ENCODE measurements around the gene SFSWAP. TPM values are rescaled to one million over a fixed set of nuclear protein-coding genes. Genes with fewer than 3 reads are reported as not detected.
"Not testable (repeated sequence)": the region's sequence is repeated elsewhere in the genome, so short reads cannot be mapped to it uniquely, and the experiment has no call there.

SFSWAP gene
- total RNA-seq, 1 donor from 2014 or later: 60.1 TPM

DNA sequence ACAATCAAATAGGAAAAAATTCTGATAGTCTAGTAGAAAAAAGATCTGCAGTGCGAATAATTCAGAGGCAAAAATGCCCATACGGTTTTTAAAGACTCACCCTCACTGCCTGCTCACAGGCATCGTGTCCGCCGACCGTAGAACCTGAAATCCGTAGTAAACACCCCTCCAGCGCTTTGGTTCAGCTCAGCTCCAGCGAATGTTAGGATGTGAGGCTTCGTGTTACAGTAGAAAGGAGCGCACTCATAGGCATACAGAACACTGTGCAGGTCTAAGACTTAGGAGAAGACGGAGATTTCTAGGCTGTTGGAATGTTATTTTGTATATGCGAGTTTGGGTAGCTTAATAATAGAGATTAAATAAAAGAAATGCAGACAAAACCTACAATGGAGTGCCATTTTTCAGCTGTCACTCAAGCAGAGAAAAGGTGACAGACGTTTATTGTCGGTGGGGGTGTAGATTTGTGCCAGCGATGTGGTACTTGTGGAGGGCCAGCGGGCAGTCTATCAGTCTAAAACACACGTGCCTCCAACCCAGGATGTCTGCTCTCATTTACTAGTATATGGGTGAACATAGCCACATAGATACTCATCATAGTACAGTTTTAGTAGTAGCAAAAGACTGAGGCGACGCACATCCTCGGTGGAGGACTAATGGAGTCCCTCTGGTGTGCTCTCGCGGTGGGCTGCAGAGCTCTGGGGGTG is 25.7 kb downstream of the SFSWAP start:
- intact Hi-C loops (cut with micrococcal nuclease): no loop called here
- Mint-ChIP-seq H3K9me3 (no peaks in the 10 kb centered on the region), H3K4me3 (ENCODE audit: low read depth) (no peak overlapping the region), H3K27ac (no peak overlapping the region), H3K4me1 (ENCODE audit: low read depth) (no peaks in the 10 kb centered on the region), H3K27me3 (ENCODE audit: low read depth) (no peaks in the 10 kb centered on the region), H3K36me3 (ENCODE audit: low read depth) (peaks cover 60% of the 10 kb centered on the region)
- no peak for DNase-seq (ENCODE audit: low spot score)

- peaks cover 63% of the 10 kb centered on the region for H3K36me3 Mint-ChIP-seq (ENCODE audit: low read depth)
- no peaks in the 10 kb centered on the region for H3K27me3 Mint-ChIP-seq (ENCODE audit: low read depth)
- H3K4me3 Mint-ChIP-seq (ENCODE audit: low read depth): no peak overlapping the region
- no peak for DNase-seq (ENCODE audit: low spot score)
- H3K27ac Mint-ChIP-seq: no peak overlapping the region
- intact Hi-C loops (cut with micrococcal nuclease): no loop called here
- H3K4me1 Mint-ChIP-seq (ENCODE audit: low read depth): no peaks in the 10 kb centered on the region
- H3K9me3 Mint-ChIP-seq: no peaks in the 10 kb centered on the region
Observed at GRCh38 chr12:131737150-131737827, 26.4 kb downstream of the SFSWAP start.

DNA sequence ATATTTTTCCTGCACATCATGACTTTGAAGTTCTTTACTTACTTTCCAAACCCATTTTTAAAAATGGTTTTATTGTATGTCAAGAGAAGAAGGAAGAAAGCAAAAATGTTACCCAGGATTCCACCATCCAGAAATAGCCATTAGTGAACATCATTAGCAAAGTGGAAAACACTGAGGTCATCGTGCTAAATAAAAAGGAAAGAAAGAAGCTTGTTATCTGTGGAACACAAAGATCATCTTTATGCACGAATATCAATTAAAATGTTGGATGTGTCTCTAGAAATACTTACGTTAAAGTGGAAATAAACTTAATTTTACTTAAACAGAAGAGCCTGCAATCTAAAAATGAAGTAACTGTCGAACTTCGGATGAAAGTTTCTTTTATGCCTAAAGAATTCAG is 27.3 kb downstream of the SFSWAP start:
- DNase-seq (ENCODE audit: low spot score): no peak
- Mint-ChIP-seq H3K9me3 (peaks cover 8% of the 10 kb centered on the region), H3K36me3 (ENCODE audit: low read depth) (peaks cover 63% of the 10 kb centered on the region), H3K27ac (no peak overlapping the region), H3K27me3 (ENCODE audit: low read depth) (no peaks in the 10 kb centered on the region), H3K4me3 (ENCODE audit: low read depth) (no peak overlapping the region), H3K4me1 (ENCODE audit: low read depth) (no peaks in the 10 kb centered on the region)
- intact Hi-C loops (cut with micrococcal nuclease): no loop called here

DNA sequence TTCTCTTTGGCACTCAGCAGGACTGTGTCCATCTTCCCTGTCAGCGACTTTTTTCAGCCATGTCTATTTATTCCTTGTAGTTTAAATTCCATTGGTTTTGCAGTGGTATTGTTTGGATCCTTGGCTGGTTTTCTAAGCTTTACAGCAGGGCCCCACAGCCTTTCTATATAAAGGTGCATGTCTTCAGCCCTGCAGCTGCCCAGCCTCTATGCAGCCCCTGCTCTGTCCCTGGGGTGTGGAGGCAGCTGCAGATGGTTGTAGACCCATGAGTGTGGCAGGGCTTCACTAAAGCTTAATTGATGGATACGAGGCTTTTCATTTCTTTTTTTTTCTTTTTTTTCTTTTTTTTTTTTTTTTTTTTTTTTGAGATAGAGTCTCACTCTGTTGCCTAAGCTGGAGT is 29.7 kb downstream of the SFSWAP start:
- intact Hi-C loops (cut with micrococcal nuclease): no loop called here

GRCh38 chr12:131742761-131743160 is 31.9 kb downstream of the SFSWAP start:
- H3K9me3 Mint-ChIP-seq: peaks cover 20% of the 10 kb centered on the region
- DNase-seq (ENCODE audit: low spot score); H3K27ac Mint-ChIP-seq; intact Hi-C loops (cut with micrococcal nuclease); H3K4me1 Mint-ChIP-seq (ENCODE audit: low read depth); H3K27me3 Mint-ChIP-seq (ENCODE audit: low read depth); H3K4me3 Mint-ChIP-seq (ENCODE audit: low read depth): not testable (repeated sequence)
- H3K36me3 Mint-ChIP-seq (ENCODE audit: low read depth): peaks cover 81% of the 10 kb centered on the region

More for the DNA sequence above, 29.7 kb downstream of the SFSWAP start:
- H3K9me3 Mint-ChIP-seq: peaks cover 20% of the 10 kb centered on the region
- DNase-seq (ENCODE audit: low spot score): no peak
- no peak overlapping the region for H3K4me3 Mint-ChIP-seq (ENCODE audit: low read depth)
- no peaks in the 10 kb centered on the region for H3K4me1 Mint-ChIP-seq (ENCODE audit: low read depth)
- no peak overlapping the region for H3K27ac Mint-ChIP-seq
- no peaks in the 10 kb centered on the region for H3K27me3 Mint-ChIP-seq (ENCODE audit: low read depth)
- H3K36me3 Mint-ChIP-seq (ENCODE audit: low read depth): peaks cover 69% of the 10 kb centered on the region

- H3K27ac Mint-ChIP-seq; H3K27me3 Mint-ChIP-seq (ENCODE audit: low read depth); DNase-seq (ENCODE audit: low spot score); intact Hi-C loops (cut with micrococcal nuclease); H3K4me1 Mint-ChIP-seq (ENCODE audit: low read depth); H3K4me3 Mint-ChIP-seq (ENCODE audit: low read depth): not testable (repeated sequence)
- peaks cover 77% of the 10 kb centered on the region for H3K36me3 Mint-ChIP-seq (ENCODE audit: low read depth)
- peaks cover 20% of the 10 kb centered on the region for H3K9me3 Mint-ChIP-seq
Observed at GRCh38 chr12:131743410-131743809, 32.5 kb downstream of the SFSWAP start.

- H3K27me3 Mint-ChIP-seq (ENCODE audit: low read depth); DNase-seq (ENCODE audit: low spot score); H3K27ac Mint-ChIP-seq; H3K4me1 Mint-ChIP-seq (ENCODE audit: low read depth); H3K4me3 Mint-ChIP-seq (ENCODE audit: low read depth); intact Hi-C loops (cut with micrococcal nuclease): not testable (repeated sequence)
- Mint-ChIP-seq H3K36me3 (ENCODE audit: low read depth) (peaks cover 77% of the 10 kb centered on the region), H3K9me3 (peaks cover 20% of the 10 kb centered on the region)
Observed at GRCh38 chr12:131743880-131744279, 33.0 kb downstream of the SFSWAP start.

DNA sequence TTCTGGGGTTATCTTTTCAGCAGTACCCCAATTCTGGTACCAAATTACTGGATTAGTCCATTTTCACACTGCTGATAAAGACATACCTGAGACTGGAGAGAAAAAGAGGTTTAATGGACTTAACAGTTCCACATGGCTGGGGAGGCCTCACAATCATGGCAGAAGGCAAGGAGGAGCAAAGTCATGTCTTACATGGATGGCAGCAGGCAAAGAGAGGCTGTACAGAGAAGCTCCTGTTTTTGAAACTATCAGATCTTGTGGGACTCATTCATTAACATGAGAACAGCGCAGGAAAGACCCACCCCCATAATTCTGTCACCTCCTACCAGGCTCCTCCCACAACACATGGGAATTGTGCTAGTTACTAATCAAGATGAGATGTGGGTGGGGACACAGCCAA is 33.8 kb downstream of the SFSWAP start:
- intact Hi-C loops (cut with micrococcal nuclease); H3K4me3 Mint-ChIP-seq (ENCODE audit: low read depth); H3K4me1 Mint-ChIP-seq (ENCODE audit: low read depth); DNase-seq (ENCODE audit: low spot score); H3K27ac Mint-ChIP-seq; H3K27me3 Mint-ChIP-seq (ENCODE audit: low read depth): not testable (repeated sequence)
- Mint-ChIP-seq H3K36me3 (ENCODE audit: low read depth) (peaks cover 73% of the 10 kb centered on the region), H3K9me3 (peaks cover 20% of the 10 kb centered on the region)

DNA sequence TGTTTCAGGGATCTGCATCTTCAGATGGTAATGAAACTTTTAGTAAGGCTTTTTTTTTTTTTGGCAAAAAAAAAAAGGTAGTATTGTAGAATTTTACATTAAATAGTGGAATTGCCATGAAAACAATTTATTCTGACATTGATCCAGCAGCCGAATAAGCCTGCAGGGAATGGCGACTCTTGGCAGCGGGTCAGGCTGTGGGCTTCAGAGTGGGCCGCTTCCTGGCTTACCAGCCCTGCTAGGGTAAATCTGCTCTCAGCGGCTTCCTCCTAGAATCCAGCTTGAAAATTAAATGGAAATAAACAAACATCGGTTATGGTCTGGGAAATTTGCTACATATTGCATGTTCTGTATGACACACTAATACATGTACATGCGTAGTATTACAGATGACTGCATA is 34.8 kb downstream of the SFSWAP start:
- H3K27me3 Mint-ChIP-seq (ENCODE audit: low read depth): no peaks in the 10 kb centered on the region
- H3K36me3 Mint-ChIP-seq (ENCODE audit: low read depth): peaks cover 63% of the 10 kb centered on the region
- H3K4me3 Mint-ChIP-seq (ENCODE audit: low read depth): no peak overlapping the region
- no peak for DNase-seq (ENCODE audit: low spot score)
- H3K4me1 Mint-ChIP-seq (ENCODE audit: low read depth): no peaks in the 10 kb centered on the region
- intact Hi-C loops (cut with micrococcal nuclease): no loop called here
- H3K9me3 Mint-ChIP-seq: peaks cover 20% of the 10 kb centered on the region
- H3K27ac Mint-ChIP-seq: no peak overlapping the region

GRCh38 chr12:131747276-131748177 is 36.6 kb downstream of the SFSWAP start:
- no peaks in the 10 kb centered on the region for H3K27me3 Mint-ChIP-seq (ENCODE audit: low read depth)
- no peak for DNase-seq (ENCODE audit: low spot score)
- peaks cover 19% of the 10 kb centered on the region for H3K9me3 Mint-ChIP-seq
- no peak overlapping the region for H3K27ac Mint-ChIP-seq
- H3K36me3 Mint-ChIP-seq (ENCODE audit: low read depth): peaks cover 60% of the 10 kb centered on the region
- intact Hi-C loops (cut with micrococcal nuclease): no loop called here
- no peak overlapping the region for H3K4me3 Mint-ChIP-seq (ENCODE audit: low read depth)
- no peaks in the 10 kb centered on the region for H3K4me1 Mint-ChIP-seq (ENCODE audit: low read depth)

DNA sequence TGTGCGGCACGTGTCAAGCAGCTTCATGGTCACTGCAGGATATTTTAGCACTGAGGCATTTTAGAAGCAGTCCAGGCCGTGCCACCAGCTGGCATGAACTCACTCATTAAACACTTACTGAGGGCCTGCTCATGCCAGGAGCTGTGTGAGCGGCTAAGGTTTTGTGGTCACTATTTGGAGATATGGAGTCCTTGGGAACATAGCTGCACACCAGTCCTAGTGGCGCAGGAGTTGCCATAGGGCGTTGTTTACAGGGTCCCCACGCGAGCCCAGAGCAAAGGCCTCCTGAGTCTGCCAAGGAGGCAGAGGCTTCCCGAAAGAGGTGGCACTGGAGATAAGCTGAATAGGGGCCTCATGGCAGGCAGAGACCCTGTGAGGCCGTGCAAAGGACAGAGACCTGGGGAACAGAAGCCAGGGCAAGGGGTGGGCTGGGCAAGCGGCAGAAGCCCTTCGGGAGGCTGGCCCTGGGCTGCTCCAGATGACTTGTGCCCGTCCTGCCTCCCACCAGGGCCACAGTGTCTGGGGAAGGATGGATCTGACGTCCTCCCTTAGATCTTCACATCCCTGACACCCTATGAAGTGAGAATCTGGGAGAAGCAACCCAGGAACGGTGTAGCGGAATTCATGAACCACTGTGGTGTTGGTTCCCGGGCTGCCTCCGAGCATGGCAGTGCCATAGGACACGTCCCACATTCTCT is 38.9 kb downstream of the SFSWAP start:
- intact Hi-C loops (cut with micrococcal nuclease): no loop called here
- H3K9me3 Mint-ChIP-seq: peaks cover 5% of the 10 kb centered on the region
- H3K4me3 Mint-ChIP-seq (ENCODE audit: low read depth): no peak overlapping the region
- peaks cover 56% of the 10 kb centered on the region for H3K36me3 Mint-ChIP-seq (ENCODE audit: low read depth)
- no peak for DNase-seq (ENCODE audit: low spot score)
- H3K27me3 Mint-ChIP-seq (ENCODE audit: low read depth): no peaks in the 10 kb centered on the region
- H3K4me1 Mint-ChIP-seq (ENCODE audit: low read depth): no peaks in the 10 kb centered on the region
- no peak overlapping the region for H3K27ac Mint-ChIP-seq

GRCh38 chr12:131751335-131751734 is 40.4 kb downstream of the SFSWAP start:
- Mint-ChIP-seq H3K27ac (no peak overlapping the region), H3K4me1 (ENCODE audit: low read depth) (peaks cover 3% of the 10 kb centered on the region), H3K27me3 (ENCODE audit: low read depth) (no peaks in the 10 kb centered on the region), H3K4me3 (ENCODE audit: low read depth) (no peak overlapping the region), H3K36me3 (ENCODE audit: low read depth) (peaks cover 57% of the 10 kb centered on the region), H3K9me3 (no peaks in the 10 kb centered on the region)
- DNase-seq (ENCODE audit: low spot score): no peak
- intact Hi-C loops (cut with micrococcal nuclease): no loop called here
